ENCODE measurements around the gene AJAP1.

GRCh38 chr1:4647391-4647790 lies 7.0 kb upstream of the AJAP1 start:
- TF ChIP-seq CTCF (IDR thresholded peaks at IDR 0.05) (no peak), POLR2A (IDR thresholded peaks at IDR 0.05) (no peak)
